OCI-LY1 (cell line): ENCODE measurements around the gene NUCB1.

Source experiments
- CTCF ChIP-seq: fragments of 200-600 bp; sonication (generic), shearing (Covaris generic); IDR thresholded peaks from 2 replicates; pipeline ENCODE4 v1.5.1; 2017; ENCODE audit warnings: mild to moderate bottlenecking, antibody characterized with exemption, low read length, moderate library complexity, mixed read lengths
- EZH2 ChIP-seq: fragments of 200-600 bp; sonication (generic), shearing (Covaris generic); IDR thresholded peaks from 2 replicates; pipeline ENCODE4 v1.8.0; 2017; ENCODE audit warnings: borderline replicate concordance, mixed run types, mild to moderate bottlenecking, antibody characterized with exemption, low read length, moderate library complexity, mixed read lengths

- TF ChIP-seq EZH2 (no peak), CTCF (no peak)
Measured at GRCh38 chr19:48953141-48953540, 53.0 kb downstream of the NUCB1 start.
